Measurements from ENCODE around the gene VWA8. TPM values are rescaled to one million over a fixed set of nuclear protein-coding genes. Genes with fewer than 3 reads are reported as not detected.
A peak's percentile ranks its signal among the peaks of the same experiment; 100 is the strongest.

VWA8 gene
- total and polyA plus RNA-seq, 4 donors: 7.1 to 50.3 (median 12.4) TPM

GRCh38 chr13:41641429-41641828 is 319.5 kb downstream of the VWA8 start:
- Histone ChIP-seq H3K4me3 (ENCODE audit: low read depth in 1 of 3, low read length in 3 of 3) (no peak overlapping the region), H3K4me1 (ENCODE audit: control insufficient read depth in 4 of 4, insufficient read depth in 4 of 4, low read length in 3 of 4) (peaks cover 0 to 16% (median 9%) of the 10 kb centered on the region in 4 donors), H3K27ac (ENCODE audit: low read depth in 1 of 2, low read length in 2 of 2) (no peak overlapping the region), H3K9ac (ENCODE audit: low read depth in 1 of 2, low read length in 2 of 2) (no peak overlapping the region), H3K36me3 (ENCODE audit: control insufficient read depth in 4 of 4, insufficient read depth in 3 of 4, low read depth in 1 of 4, low read length in 3 of 4) (no peaks in the 10 kb centered on the region), H3K9me3 (ENCODE audit: control insufficient read depth in 4 of 4, low read length in 3 of 4) (no peaks in the 10 kb centered on the region), H3K27me3 (ENCODE audit: control insufficient read depth in 4 of 4, insufficient read depth in 4 of 4, low read length in 3 of 4) (no peaks in the 10 kb centered on the region)
- WGBS: 79% methylated on average over 1 of the region's 1 CpG
- DNase-seq (ENCODE audit: low spot score): no peak
- TF ChIP-seq YY1 (IDR thresholded peaks at IDR 0.05) (no peak), RAD21 (IDR thresholded peaks at IDR 0.05) (no peak), TAF1 (conservative IDR thresholded peaks at IDR 0.05) (no peak), FOXA1 (IDR thresholded peaks at IDR 0.05) (no peak), CTCF (IDR thresholded peaks at IDR 0.05; ENCODE audit: low read depth, low read length, missing input control) (no peak)

GRCh38 chr13:41639955-41640780 is 320.7 kb downstream of the VWA8 start:
- H3K9me3 ChIP-seq (ENCODE audit: control insufficient read depth in 4 of 4, low read length in 3 of 4): no peaks in the 10 kb centered on the region
- no peak overlapping the region for H3K9ac ChIP-seq (ENCODE audit: low read depth in 1 of 2, low read length in 2 of 2)
- 53% methylated on average over 4 of the region's 4 CpGs for WGBS
- H3K27me3 ChIP-seq (ENCODE audit: control insufficient read depth in 4 of 4, insufficient read depth in 4 of 4, low read length in 3 of 4): no peaks in the 10 kb centered on the region
- no peak overlapping the region for H3K4me3 ChIP-seq (ENCODE audit: low read depth in 1 of 3, low read length in 3 of 3)
- TF ChIP-seq SP1 (IDR thresholded peaks at IDR 0.05) (peak; percentile 87), NR2F2 (IDR thresholded peaks at IDR 0.05) (no peak), MAX (IDR thresholded peaks at IDR 0.05) (peak; percentile 41), HNF4G (IDR thresholded peaks at IDR 0.05) (peak; percentile 79), HNF4A (conservative IDR thresholded peaks at IDR 0.05) (peak; percentile 88 to 93), CTCF (IDR thresholded peaks at IDR 0.05; ENCODE audit: low read depth, low read length, missing input control) (no peak), RAD21 (IDR thresholded peaks at IDR 0.05) (peak in 1 of 2 donors; percentile 40), TAF1 (conservative IDR thresholded peaks at IDR 0.05) (no peak), ZBTB33 (IDR thresholded peaks at IDR 0.05) (peak; percentile 72), ATF3 (IDR thresholded peaks at IDR 0.05) (peak; percentile 15), RXRA (IDR thresholded peaks at IDR 0.05) (peak; percentile 27 to 72), YY1 (IDR thresholded peaks at IDR 0.05) (peak; percentile 91), REST (IDR thresholded peaks at IDR 0.05) (peak; percentile 84), FOXA2 (IDR thresholded peaks at IDR 0.05) (peak; percentile 26), FOXA1 (IDR thresholded peaks at IDR 0.05) (no peak), EGR1 (IDR thresholded peaks at IDR 0.05; ENCODE audit: low read depth in 2 of 2) (no peak), JUND (IDR thresholded peaks at IDR 0.05) (peak in 1 of 2 donors; percentile 58), GABPA (IDR thresholded peaks at IDR 0.05 in 1 of 2, conservative IDR thresholded peaks at IDR 0.05 in 1 of 2) (peak in 1 of 2 donors; percentile 27)
- H3K36me3 ChIP-seq (ENCODE audit: control insufficient read depth in 4 of 4, insufficient read depth in 3 of 4, low read depth in 1 of 4, low read length in 3 of 4): no peaks in the 10 kb centered on the region
- DNase-seq (ENCODE audit: low spot score): no peak
- peak overlapping the region; percentile 44 to 62 for H3K27ac ChIP-seq (ENCODE audit: low read depth in 1 of 2, low read length in 2 of 2)
- H3K4me1 ChIP-seq (ENCODE audit: control insufficient read depth in 4 of 4, insufficient read depth in 4 of 4, low read length in 3 of 4): peaks cover 0 to 10% (median 5%) of the 10 kb centered on the region in 4 donors
